Measurements from ENCODE around the gene PVALEF. TPM values are rescaled to one million over a fixed set of nuclear protein-coding genes. Genes with fewer than 3 reads are reported as not detected.

Gene PVALEF
- polyA plus RNA-seq, 1 donor (not counting 4 experiments of a cell fraction or from before 2014, with no cell fraction given), result not detected

DNA sequence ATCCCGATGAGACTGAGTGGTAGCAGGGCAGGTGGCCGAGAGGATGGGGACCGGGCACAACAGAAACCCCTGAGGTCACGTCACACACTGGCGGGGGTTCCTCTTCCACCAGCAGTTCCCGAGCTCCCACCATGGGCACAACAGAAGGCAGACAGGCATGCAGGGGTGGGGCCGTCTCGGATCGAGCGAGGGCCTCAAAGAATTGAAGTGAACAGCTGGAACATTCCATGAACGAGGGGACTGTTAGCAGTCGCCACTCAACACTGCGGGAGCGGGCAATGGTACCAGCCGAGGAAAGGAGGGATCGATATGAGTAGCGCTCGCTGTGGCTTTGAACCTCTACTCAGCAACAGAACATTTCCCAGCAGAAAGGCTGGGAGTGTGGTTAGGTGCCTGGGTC is 52.2 kb downstream of the PVALEF start:
- dilution Hi-C loops (cut with MboI; ENCODE audit: extremely low pct_ligation_motif_present, low sequenced_read_pairs), result no loop called here

DNA sequence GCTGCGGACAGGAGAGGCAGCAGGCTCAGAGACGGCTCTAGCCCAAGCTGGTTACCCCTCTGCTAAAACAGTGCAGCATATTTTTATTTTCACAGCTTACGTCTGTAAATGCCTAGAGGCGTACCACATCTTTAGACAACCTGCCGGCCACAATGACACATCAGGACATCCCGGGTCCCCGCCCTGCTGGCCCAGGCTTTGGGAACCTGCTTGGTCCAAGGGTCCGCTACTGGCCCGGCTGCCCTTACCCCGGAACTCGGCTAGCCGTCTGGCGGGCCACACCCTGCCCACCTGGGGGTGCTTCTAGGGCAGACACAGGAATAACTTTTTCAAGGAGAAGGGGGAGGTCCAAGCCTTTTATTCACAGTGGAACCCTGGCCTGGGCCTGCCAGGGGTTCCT is 53.2 kb downstream of the PVALEF start:
- no peak overlapping the region for H3K4me3 ChIP-seq (ENCODE audit: control insufficient read depth in 2 of 3, extremely low read depth in 1 of 3, insufficient read depth in 2 of 3, low read depth in 1 of 3, low read length in 3 of 3)
- H3K9ac ChIP-seq (ENCODE audit: control insufficient read depth, extremely low read depth, insufficient read depth, low read length), result no peak overlapping the region
- no peak for FAIRE-seq
- no peaks in the 10 kb centered on the region for H3K79me2 ChIP-seq (ENCODE audit: control insufficient read depth, insufficient read depth, low read length)
- H3K9me1 ChIP-seq (ENCODE audit: control insufficient read depth, extremely low read depth, insufficient read depth, low read length), result no peaks in the 10 kb centered on the region
- no peak overlapping the region for H3K4me2 ChIP-seq (ENCODE audit: control insufficient read depth, extremely low read depth, insufficient read depth, low read depth, low read length)
- DNase-seq (ENCODE audit: low read depth, low spot score), result no peak
- no peak overlapping the region for H2AFZ ChIP-seq (ENCODE audit: control insufficient read depth, low read length)
- H3K36me3 ChIP-seq (ENCODE audit: control insufficient read depth in 2 of 2, extremely low read depth in 1 of 2, insufficient read depth in 2 of 2, low read length in 2 of 2), result no peaks in the 10 kb centered on the region
- H3K27ac ChIP-seq (ENCODE audit: control insufficient read depth, insufficient read depth, low read length), result no peak overlapping the region
- no peaks in the 10 kb centered on the region for H3K27me3 ChIP-seq (ENCODE audit: control insufficient read depth, extremely low read depth, insufficient read depth, low read length)
- dilution Hi-C loops (cut with MboI; ENCODE audit: extremely low pct_ligation_motif_present, low sequenced_read_pairs), result no loop called here
- H4K20me1 ChIP-seq (ENCODE audit: control insufficient read depth, extremely low read depth, insufficient read depth, low read length), result no peaks in the 10 kb centered on the region
- H3K9me3 ChIP-seq (ENCODE audit: control insufficient read depth, low read depth, low read length), result no peaks in the 10 kb centered on the region
- TF ChIP-seq, protein P1, sequence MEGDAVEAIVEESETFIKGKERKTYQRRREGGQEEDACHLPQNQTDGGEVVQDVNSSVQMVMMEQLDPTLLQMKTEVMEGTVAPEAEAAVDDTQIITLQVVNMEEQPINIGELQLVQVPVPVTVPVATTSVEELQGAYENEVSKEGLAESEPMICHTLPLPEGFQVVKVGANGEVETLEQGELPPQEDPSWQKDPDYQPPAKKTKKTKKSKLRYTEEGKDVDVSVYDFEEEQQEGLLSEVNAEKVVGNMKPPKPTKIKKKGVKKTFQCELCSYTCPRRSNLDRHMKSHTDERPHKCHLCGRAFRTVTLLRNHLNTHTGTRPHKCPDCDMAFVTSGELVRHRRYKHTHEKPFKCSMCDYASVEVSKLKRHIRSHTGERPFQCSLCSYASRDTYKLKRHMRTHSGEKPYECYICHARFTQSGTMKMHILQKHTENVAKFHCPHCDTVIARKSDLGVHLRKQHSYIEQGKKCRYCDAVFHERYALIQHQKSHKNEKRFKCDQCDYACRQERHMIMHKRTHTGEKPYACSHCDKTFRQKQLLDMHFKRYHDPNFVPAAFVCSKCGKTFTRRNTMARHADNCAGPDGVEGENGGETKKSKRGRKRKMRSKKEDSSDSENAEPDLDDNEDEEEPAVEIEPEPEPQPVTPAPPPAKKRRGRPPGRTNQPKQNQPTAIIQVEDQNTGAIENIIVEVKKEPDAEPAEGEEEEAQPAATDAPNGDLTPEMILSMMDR (optimal IDR thresholded peaks at IDR 0.05 in 1 of 3, IDR thresholded peaks at IDR 0.05 in 1 of 3, conservative IDR thresholded peaks at IDR 0.05 in 1 of 3; ENCODE audit: extremely low read depth in 1 of 3, insufficient read depth in 2 of 3, low read length in 3 of 3), result no peak
- TF ChIP-seq EZH2 (IDR thresholded peaks at IDR 0.05; ENCODE audit: low read length), result no peak
- H3K4me1 ChIP-seq (ENCODE audit: control insufficient read depth, extremely low read depth, insufficient read depth, low read length), result peaks cover 17% of the 10 kb centered on the region

More for the DNA sequence above, 52.2 kb downstream of the PVALEF start:
- no peak overlapping the region for H3K9ac ChIP-seq (ENCODE audit: control insufficient read depth, extremely low read depth, insufficient read depth, low read length)
- H3K4me2 ChIP-seq (ENCODE audit: control insufficient read depth, extremely low read depth, insufficient read depth, low read depth, low read length), result no peak overlapping the region
- H2AFZ ChIP-seq (ENCODE audit: control insufficient read depth, low read length), result no peak overlapping the region
- H3K9me1 ChIP-seq (ENCODE audit: control insufficient read depth, extremely low read depth, insufficient read depth, low read length), result no peaks in the 10 kb centered on the region
- TF ChIP-seq, protein P1 (optimal IDR thresholded peaks at IDR 0.05 in 1 of 3, IDR thresholded peaks at IDR 0.05 in 1 of 3, conservative IDR thresholded peaks at IDR 0.05 in 1 of 3; ENCODE audit: extremely low read depth in 1 of 3, insufficient read depth in 2 of 3, low read length in 3 of 3), result no peak
- TF ChIP-seq EZH2 (IDR thresholded peaks at IDR 0.05; ENCODE audit: low read length), result no peak
- H3K9me3 ChIP-seq (ENCODE audit: control insufficient read depth, low read depth, low read length), result no peaks in the 10 kb centered on the region
- no peak for FAIRE-seq
- H3K27me3 ChIP-seq (ENCODE audit: control insufficient read depth, extremely low read depth, insufficient read depth, low read length), result no peaks in the 10 kb centered on the region
- no peak overlapping the region for H3K27ac ChIP-seq (ENCODE audit: control insufficient read depth, insufficient read depth, low read length)
- H3K4me1 ChIP-seq (ENCODE audit: control insufficient read depth, extremely low read depth, insufficient read depth, low read length), result peaks cover 17% of the 10 kb centered on the region
- H3K36me3 ChIP-seq (ENCODE audit: control insufficient read depth in 2 of 2, extremely low read depth in 1 of 2, insufficient read depth in 2 of 2, low read length in 2 of 2), result no peaks in the 10 kb centered on the region
- no peaks in the 10 kb centered on the region for H3K79me2 ChIP-seq (ENCODE audit: control insufficient read depth, insufficient read depth, low read length)
- H4K20me1 ChIP-seq (ENCODE audit: control insufficient read depth, extremely low read depth, insufficient read depth, low read length), result no peaks in the 10 kb centered on the region
- DNase-seq (ENCODE audit: low read depth, low spot score), result no peak
- H3K4me3 ChIP-seq (ENCODE audit: control insufficient read depth in 2 of 3, extremely low read depth in 1 of 3, insufficient read depth in 2 of 3, low read depth in 1 of 3, low read length in 3 of 3), result no peak overlapping the region

All from keratinocyte (primary cell).